Measurements from ENCODE around the gene RPS25.
"Not testable (repeated sequence)": the region's sequence is repeated elsewhere in the genome, so short reads cannot be mapped to it uniquely, and the experiment has no call there.

The RPS25 gene

GRCh38 chr11:119038884-119039283 is 20.7 kb upstream of the RPS25 start:
- no peaks in the 10 kb centered on the region for H3K36me3 ChIP-seq (ENCODE audit: control insufficient read depth, insufficient read depth, low read length)
- H3K9me3 ChIP-seq (ENCODE audit: control insufficient read depth, low read length) = no peaks in the 10 kb centered on the region
- H2AFZ ChIP-seq = no peak overlapping the region
- H3K4me2 ChIP-seq (ENCODE audit: low read length) = no peak overlapping the region
- TF ChIP-seq CTCF (IDR thresholded peaks at IDR 0.05) = no peak
- H3K9ac ChIP-seq = no peak overlapping the region
- H3K27me3 ChIP-seq (ENCODE audit: control insufficient read depth, insufficient read depth, low read length) = no peaks in the 10 kb centered on the region
- no peaks in the 10 kb centered on the region for H3K4me1 ChIP-seq
- H3K4me3 ChIP-seq (ENCODE audit: low read depth, low read length) = no peak overlapping the region
- no peaks in the 10 kb centered on the region for H3K79me2 ChIP-seq
- no peak overlapping the region for H3K27ac ChIP-seq

- no peaks in the 10 kb centered on the region for H3K9me3 ChIP-seq (ENCODE audit: control insufficient read depth, low read length)
- H2AFZ ChIP-seq = no peak overlapping the region
- no peaks in the 10 kb centered on the region for H3K36me3 ChIP-seq (ENCODE audit: control insufficient read depth, insufficient read depth, low read length)
- TF ChIP-seq CTCF (IDR thresholded peaks at IDR 0.05) = no peak
- H3K4me2 ChIP-seq (ENCODE audit: low read length) = no peak overlapping the region
- H3K27me3 ChIP-seq (ENCODE audit: control insufficient read depth, insufficient read depth, low read length) = no peaks in the 10 kb centered on the region
- no peaks in the 10 kb centered on the region for H3K79me2 ChIP-seq
- no peak overlapping the region for H3K4me3 ChIP-seq (ENCODE audit: low read depth, low read length)
- no peak overlapping the region for H3K27ac ChIP-seq
- H3K4me1 ChIP-seq = peaks cover 2% of the 10 kb centered on the region
- no peak overlapping the region for H3K9ac ChIP-seq
These were observed 16.7 kb upstream of the RPS25 start for GRCh38 chr11:119034813-119035212.

GRCh38 chr11:119033421-119033820 is 15.3 kb upstream of the RPS25 start:
- not testable (repeated sequence) for H3K9me3 ChIP-seq (ENCODE audit: control insufficient read depth, low read length); H3K9ac ChIP-seq; H2AFZ ChIP-seq; H3K4me3 ChIP-seq (ENCODE audit: low read depth, low read length); H3K4me1 ChIP-seq; H3K36me3 ChIP-seq (ENCODE audit: control insufficient read depth, insufficient read depth, low read length); H3K27me3 ChIP-seq (ENCODE audit: control insufficient read depth, insufficient read depth, low read length); H3K27ac ChIP-seq; H3K4me2 ChIP-seq (ENCODE audit: low read length); H3K79me2 ChIP-seq

- no peaks in the 10 kb centered on the region for H3K79me2 ChIP-seq
- no peaks in the 10 kb centered on the region for H3K27me3 ChIP-seq (ENCODE audit: control insufficient read depth, insufficient read depth, low read length)
- H3K4me1 ChIP-seq = peaks cover 2% of the 10 kb centered on the region
These were observed 13.8 kb upstream of the RPS25 start for GRCh38 chr11:119031912-119032280.

GRCh38 chr11:119030329-119031047 is 12.3 kb upstream of the RPS25 start, which contains the start of gene SLC37A4:
TSS of gene SLC37A4 (minus strand) at chr11:119030877.
- peaks cover 2% of the 10 kb centered on the region for H3K4me1 ChIP-seq
- H3K27me3 ChIP-seq (ENCODE audit: control insufficient read depth, insufficient read depth, low read length) = no peaks in the 10 kb centered on the region
- peak within 1 kb of the TSS; percentile 65 for H3K27ac ChIP-seq
- no peak for TF ChIP-seq CTCF (IDR thresholded peaks at IDR 0.05)
- no peaks in the 10 kb centered on the region for H3K36me3 ChIP-seq (ENCODE audit: control insufficient read depth, insufficient read depth, low read length)
- no peaks in the 10 kb centered on the region for H3K9me3 ChIP-seq (ENCODE audit: control insufficient read depth, low read length)
- H3K4me2 ChIP-seq (ENCODE audit: low read length) = peak within 1 kb of the TSS; percentile 91
- H3K4me3 ChIP-seq (ENCODE audit: low read depth, low read length) = peak within 1 kb of the TSS; percentile 80
- H3K79me2 ChIP-seq = no peaks in the 10 kb centered on the region
- H2AFZ ChIP-seq = peak within 1 kb of the TSS; percentile 92
- H3K9ac ChIP-seq = peak within 1 kb of the TSS; percentile 28

More at GRCh38 chr11:119031912-119032280, 13.8 kb upstream of the RPS25 start:
- no peak overlapping the region for H3K4me2 ChIP-seq (ENCODE audit: low read length)
- no peaks in the 10 kb centered on the region for H3K36me3 ChIP-seq (ENCODE audit: control insufficient read depth, insufficient read depth, low read length)
- H3K4me3 ChIP-seq (ENCODE audit: low read depth, low read length) = no peak overlapping the region
- H3K27ac ChIP-seq = no peak overlapping the region
- H3K9me3 ChIP-seq (ENCODE audit: control insufficient read depth, low read length) = no peaks in the 10 kb centered on the region
- no peak overlapping the region for H3K9ac ChIP-seq
- H2AFZ ChIP-seq = no peak overlapping the region
- TF ChIP-seq CTCF (IDR thresholded peaks at IDR 0.05) = no peak

All from parathyroid adenoma (tissue), 2 donors.